Mucosa of descending colon (tissue), 3 donors: ENCODE measurements around the gene FBXO7. TPM values are rescaled to one million over a fixed set of nuclear protein-coding genes. Genes with fewer than 3 reads are reported as not detected.

Experiments used
- ATAC-seq: fragments of 200-7000 bp; cut with Tn5 transposase; one replicate; pipeline ENCODE4 v1.9.1; 2020; ENCODE audit warnings: mild to moderate bottlenecking, moderate library complexity
- DNase-seq, 3 donors: peaks; one replicate each; pipeline ENCODE4 v3.0.0-alpha.2; 2020
- H3K36me3 ChIP-seq: fragments of 200-600 bp; one replicate; pipeline ENCODE4 v1.8.0; 2021; ENCODE audit warnings: low read depth, mild to moderate bottlenecking
- H3K4me1 ChIP-seq: fragments of 200-600 bp; one replicate; pipeline ENCODE4 v1.8.0; 2021; ENCODE audit warnings: low read depth, mild to moderate bottlenecking
- H3K4me3 ChIP-seq: fragments of 200-600 bp; one replicate; pipeline ENCODE4 v1.8.0; 2021; ENCODE audit warnings: mild to moderate bottlenecking
- H3K9me3 ChIP-seq: fragments of 200-600 bp; one replicate; pipeline ENCODE4 v1.8.0; 2021; ENCODE audit warnings: mild to moderate bottlenecking
- intact Hi-C, 2 donors: fragments of 100-400 bp; cut with DNase I in 1 of 2; cut with micrococcal nuclease in 1 of 2; formaldehyde crosslinking; loops; one replicate each; pipeline versions ENCODE4 v1.11.0 to v1.11.1; 2022; cut with DNase I, micrococcal nuclease
- total RNA-seq, 3 donors: library from RNA; stranded (reverse); fragmentation: NEBNext Ultra II Directional in 2 of 3; extraction: Animal tissue kit (Norgen Biotek cat#: 25700) in 2 of 3; gene quantifications; one replicate each; pipeline versions ENCODE4 v1.2.1 to v1.2.4, GENCODE V29; 2021 to 2023
- TF ChIP-seq, protein P1 (sequence below): fragments of 200-600 bp; IDR thresholded peaks from one replicate; pipeline ENCODE4 v1.8.0; 2022; ENCODE audit warnings: antibody characterized with exemption, mild to moderate bottlenecking
- donor health status: DM: no; HTN: no; CAD: no; lungs with moderate emphysema.
- donor health status: DM: no; HTN: no; CAD: no.
- donor health status: DM: no; HTN: yes; CAD: no.

FBXO7 gene
- total RNA-seq, 3 donors from 2014 or later = 63.0 to 84.3 (median 71.5) TPM

DNA sequence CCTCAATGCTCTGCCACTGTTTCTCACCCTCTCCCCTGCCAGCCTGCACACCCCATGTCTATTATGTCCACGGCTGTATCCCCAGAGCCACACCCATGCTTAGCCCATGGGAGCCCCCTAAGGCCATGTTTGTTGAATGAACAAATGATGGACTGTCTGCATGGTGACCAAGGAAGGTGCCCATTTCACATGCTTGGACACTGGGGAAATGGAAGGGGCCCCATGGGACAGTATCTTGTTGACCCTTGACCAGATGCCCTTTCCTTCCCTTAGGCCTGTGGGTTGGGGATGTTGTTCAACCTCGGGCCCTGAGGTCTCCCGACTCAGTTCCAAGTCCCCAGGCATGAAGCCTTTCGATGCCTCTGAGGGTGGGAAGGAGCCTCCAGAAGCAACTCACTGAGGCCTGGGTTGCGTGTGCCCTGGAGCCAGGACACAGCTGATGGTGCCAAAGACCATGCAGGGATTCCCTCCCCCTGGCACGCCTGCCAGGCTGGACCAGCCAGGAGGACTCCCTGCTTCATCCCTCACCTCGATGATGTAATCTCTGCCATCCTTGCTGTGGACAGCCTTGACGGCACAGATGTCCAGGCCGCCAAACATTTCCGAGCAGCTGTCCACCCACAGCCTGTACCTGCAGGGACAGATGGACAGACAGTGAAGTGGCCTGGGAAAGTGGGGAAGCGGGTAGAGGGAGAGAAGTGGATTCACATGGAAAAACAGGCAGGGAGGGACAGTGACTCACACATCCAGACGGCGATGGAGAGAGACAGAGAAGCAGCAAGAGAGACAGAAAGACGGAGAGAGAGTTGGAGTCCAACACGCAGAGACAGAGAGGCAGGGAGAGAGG lies 58.9 kb downstream of the FBXO7 start:
- DNase-seq (no peak), ATAC-seq (no peak)
- intact Hi-C loops = loop anchor here in 1 of 2 donors (10.0 kb wide), 1 partner anchor 261 kb away; no protein-coding TSS in a partner anchor
- TF ChIP-seq, protein P1, sequence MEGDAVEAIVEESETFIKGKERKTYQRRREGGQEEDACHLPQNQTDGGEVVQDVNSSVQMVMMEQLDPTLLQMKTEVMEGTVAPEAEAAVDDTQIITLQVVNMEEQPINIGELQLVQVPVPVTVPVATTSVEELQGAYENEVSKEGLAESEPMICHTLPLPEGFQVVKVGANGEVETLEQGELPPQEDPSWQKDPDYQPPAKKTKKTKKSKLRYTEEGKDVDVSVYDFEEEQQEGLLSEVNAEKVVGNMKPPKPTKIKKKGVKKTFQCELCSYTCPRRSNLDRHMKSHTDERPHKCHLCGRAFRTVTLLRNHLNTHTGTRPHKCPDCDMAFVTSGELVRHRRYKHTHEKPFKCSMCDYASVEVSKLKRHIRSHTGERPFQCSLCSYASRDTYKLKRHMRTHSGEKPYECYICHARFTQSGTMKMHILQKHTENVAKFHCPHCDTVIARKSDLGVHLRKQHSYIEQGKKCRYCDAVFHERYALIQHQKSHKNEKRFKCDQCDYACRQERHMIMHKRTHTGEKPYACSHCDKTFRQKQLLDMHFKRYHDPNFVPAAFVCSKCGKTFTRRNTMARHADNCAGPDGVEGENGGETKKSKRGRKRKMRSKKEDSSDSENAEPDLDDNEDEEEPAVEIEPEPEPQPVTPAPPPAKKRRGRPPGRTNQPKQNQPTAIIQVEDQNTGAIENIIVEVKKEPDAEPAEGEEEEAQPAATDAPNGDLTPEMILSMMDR = no peak
- Histone ChIP-seq H3K4me1 (peaks cover 16% of the 10 kb centered on the region), H3K9me3 (no peaks in the 10 kb centered on the region), H3K4me3 (no peak overlapping the region), H3K36me3 (no peaks in the 10 kb centered on the region)

DNA sequence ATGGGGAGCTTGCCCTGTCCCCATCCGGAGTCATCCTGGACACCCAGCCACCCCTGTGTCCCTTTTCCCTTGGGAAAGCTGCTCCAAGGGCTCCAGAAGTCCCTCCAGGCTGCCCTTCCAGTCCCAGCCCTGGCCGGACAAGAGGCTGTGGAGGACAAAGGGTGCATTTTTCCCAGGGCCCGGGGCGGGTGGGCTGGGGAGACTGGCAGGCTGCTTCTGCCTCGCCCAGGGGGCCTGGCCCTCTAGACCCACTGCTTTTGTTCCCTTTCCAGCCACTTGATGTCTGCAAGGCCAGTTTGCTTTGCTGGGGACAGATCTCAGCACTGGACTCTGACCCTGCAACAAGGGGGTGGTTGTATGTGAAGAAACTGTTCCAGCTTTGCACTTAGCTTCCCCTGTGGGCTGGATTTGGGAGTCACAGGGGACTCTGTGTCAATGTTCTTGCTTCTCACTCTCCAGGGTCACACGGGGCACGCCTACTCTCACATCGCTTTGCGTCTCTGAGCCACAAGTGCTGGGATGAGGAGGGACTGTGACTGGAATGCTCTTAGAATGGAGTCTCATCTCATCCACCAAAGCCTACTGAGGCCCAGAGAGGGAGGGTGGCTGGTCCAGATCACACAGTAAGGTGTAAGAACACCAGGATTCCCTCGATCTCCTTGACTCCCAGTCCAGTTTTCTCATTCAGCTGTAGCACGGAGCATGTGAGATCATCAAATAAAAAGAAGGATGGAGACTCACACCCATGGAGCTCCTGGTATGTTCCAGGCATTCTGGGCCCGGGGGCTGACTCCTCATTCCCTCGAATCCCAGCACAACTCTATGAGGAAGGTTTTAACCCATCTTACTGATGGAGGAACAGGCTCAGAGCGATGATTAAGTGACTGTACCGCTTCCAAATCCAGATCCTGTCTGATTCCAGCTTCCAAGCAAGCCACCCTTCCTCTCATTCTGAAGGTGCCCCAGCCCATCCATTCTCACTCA lies 59.9 kb downstream of the FBXO7 start:
- intact Hi-C loops = loop anchor here in 1 of 2 donors (10.0 kb wide), 1 partner anchor 260 kb away; no protein-coding TSS in a partner anchor
- ATAC-seq = peak; percentile 36
- Histone ChIP-seq H3K4me3 (no peak overlapping the region), H3K36me3 (no peaks in the 10 kb centered on the region), H3K9me3 (no peaks in the 10 kb centered on the region), H3K4me1 (peaks cover 10% of the 10 kb centered on the region)
- TF ChIP-seq, protein P1 = no peak
- peak in 1 of 3 donors; percentile 45 for DNase-seq

DNA sequence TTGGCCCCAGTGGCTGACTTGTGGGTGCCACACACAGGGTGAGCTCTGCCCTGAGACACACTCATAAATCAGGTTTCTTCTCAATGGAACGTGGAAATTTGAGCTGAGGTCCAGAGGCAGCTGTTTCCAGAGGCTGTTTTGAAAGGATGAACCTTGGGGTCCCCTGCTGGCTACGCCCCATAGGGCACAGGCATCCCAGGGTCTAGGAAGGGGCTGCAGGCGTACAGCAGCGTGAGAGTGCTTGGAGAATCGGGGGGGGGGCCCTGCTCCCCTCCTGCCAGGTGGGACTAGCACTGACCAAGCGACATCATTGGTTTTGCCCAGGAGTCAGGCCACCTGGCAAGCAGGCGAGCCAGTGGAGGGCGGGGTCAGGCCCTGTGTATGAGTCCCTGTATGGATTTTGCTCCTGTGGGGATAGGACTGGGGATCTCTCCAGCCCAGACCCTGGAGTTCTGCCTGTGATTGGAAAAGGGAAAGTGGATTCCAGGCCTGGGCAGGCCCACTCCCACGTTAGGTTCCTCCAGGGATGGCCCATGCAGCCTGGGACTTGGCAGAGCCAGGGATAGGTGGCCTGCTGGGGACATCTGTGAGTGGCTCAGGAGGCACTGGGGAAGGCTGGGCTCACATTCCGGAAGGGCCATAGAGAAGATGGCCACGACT lies 61.0 kb downstream of the FBXO7 start:
- TF ChIP-seq, protein P1 = no peak
- no peaks in the 10 kb centered on the region for H3K9me3 ChIP-seq
- H3K36me3 ChIP-seq = no peaks in the 10 kb centered on the region
- peaks cover 5% of the 10 kb centered on the region for H3K4me1 ChIP-seq
- no peak for ATAC-seq
- DNase-seq = no peak
- no peak overlapping the region for H3K4me3 ChIP-seq
- intact Hi-C loops = loop anchor here in 1 of 2 donors (10.0 kb wide), 1 partner anchor 259 kb away; no protein-coding TSS in a partner anchor

DNA sequence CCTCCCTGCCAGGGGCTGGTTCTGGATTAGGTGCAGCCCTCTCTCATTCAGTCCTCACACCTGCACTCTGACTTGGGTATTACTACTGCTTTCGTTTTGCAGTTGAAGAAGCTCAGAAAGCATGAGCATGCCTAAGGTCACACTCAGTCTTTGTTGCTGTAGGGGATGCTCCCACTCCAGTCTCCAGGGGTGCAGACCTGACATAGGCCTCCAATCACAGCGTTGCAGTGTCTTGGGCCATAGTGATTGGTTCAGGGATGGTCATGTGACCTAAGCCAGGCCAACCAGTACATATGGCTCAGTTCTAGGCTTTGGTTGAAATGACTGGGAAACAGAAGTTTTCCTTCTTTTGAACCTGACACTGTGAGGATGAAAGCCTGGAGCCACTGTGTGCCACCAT lies 61.7 kb downstream of the FBXO7 start:
- DNase-seq = no peak
- intact Hi-C loops = loop anchor here in 1 of 2 donors (10.0 kb wide), 1 partner anchor 258 kb away; no protein-coding TSS in a partner anchor
- no peak for ATAC-seq
- H3K4me3 ChIP-seq = no peak overlapping the region
- no peaks in the 10 kb centered on the region for H3K36me3 ChIP-seq
- peaks cover 5% of the 10 kb centered on the region for H3K4me1 ChIP-seq
- H3K9me3 ChIP-seq = no peaks in the 10 kb centered on the region
- TF ChIP-seq, protein P1 = no peak

DNA sequence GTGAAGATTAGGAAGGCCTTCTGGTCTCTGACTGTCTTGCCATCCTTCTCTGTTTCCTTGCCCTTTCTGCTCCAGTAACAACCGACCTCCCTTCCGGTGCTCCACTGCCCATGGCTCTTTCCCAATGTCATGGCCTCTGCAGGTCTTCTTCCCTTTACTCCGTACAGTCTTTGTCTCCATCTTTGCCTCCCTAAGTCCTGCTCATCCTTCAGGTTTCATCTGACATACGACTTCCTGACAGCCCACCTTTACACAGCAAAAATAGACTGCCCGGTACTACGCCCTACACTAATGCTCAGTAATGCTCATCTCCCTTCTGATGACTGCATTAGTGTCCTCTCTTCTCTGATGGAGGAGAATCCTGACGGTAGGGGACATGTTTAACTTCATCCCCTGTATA lies 63.9 kb downstream of the FBXO7 start:
- Histone ChIP-seq H3K4me1 (peaks cover 5% of the 10 kb centered on the region), H3K9me3 (no peaks in the 10 kb centered on the region), H3K36me3 (no peaks in the 10 kb centered on the region), H3K4me3 (no peak overlapping the region)
- intact Hi-C loops = loop anchor here in 1 of 2 donors (10.0 kb wide), 1 partner anchor 256 kb away; no protein-coding TSS in a partner anchor
- DNase-seq (no peak), ATAC-seq (no peak)
- TF ChIP-seq, protein P1 = no peak
